ENCODE data around the gene FAM219B. TPM values are rescaled to one million over a fixed set of nuclear protein-coding genes. Genes with fewer than 3 reads are reported as not detected.

FAM219B gene
- total RNA-seq, 4 donors from 2014 or later: 32.9 to 343 (median 86.5) TPM

DNA sequence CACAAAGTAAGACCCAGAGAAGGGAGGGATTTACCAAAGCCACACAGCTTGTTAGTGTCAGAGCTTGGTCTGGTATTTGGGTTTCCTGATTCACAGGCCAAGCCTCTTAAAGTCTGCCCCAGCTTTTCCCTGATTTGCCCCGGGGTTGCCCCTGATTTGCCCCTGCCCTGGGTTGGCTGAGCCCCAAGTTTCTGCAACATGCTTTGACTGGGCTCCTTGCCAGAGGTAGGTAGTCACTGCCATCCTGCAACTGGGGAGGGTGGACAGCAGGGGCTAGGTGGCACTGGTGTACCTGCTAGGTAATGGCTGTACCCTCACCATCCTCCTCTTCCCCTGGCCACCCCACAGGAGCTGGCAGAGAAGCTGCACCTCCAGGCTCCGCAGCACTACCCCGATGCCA is 14.3 kb downstream of the FAM219B start:
- TF ChIP-seq, protein P1, sequence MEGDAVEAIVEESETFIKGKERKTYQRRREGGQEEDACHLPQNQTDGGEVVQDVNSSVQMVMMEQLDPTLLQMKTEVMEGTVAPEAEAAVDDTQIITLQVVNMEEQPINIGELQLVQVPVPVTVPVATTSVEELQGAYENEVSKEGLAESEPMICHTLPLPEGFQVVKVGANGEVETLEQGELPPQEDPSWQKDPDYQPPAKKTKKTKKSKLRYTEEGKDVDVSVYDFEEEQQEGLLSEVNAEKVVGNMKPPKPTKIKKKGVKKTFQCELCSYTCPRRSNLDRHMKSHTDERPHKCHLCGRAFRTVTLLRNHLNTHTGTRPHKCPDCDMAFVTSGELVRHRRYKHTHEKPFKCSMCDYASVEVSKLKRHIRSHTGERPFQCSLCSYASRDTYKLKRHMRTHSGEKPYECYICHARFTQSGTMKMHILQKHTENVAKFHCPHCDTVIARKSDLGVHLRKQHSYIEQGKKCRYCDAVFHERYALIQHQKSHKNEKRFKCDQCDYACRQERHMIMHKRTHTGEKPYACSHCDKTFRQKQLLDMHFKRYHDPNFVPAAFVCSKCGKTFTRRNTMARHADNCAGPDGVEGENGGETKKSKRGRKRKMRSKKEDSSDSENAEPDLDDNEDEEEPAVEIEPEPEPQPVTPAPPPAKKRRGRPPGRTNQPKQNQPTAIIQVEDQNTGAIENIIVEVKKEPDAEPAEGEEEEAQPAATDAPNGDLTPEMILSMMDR (IDR thresholded peaks at IDR 0.05): no peak
- no peak for TF ChIP-seq POLR2A (IDR thresholded peaks at IDR 0.05)
- H3K27ac ChIP-seq: no peak overlapping the region
- DNase-seq: no peak
- no peaks in the 10 kb centered on the region for H3K9me3 ChIP-seq
- no peaks in the 10 kb centered on the region for H3K27me3 ChIP-seq
- H3K36me3 ChIP-seq: no peaks in the 10 kb centered on the region
- intact Hi-C loops (cut with DNase I; ENCODE audit: low total_unique reads): no loop called here
- H3K4me1 ChIP-seq: peaks cover 0 to 11% of the 10 kb centered on the region in 2 donors
- H3K4me3 ChIP-seq: no peak overlapping the region

DNA sequence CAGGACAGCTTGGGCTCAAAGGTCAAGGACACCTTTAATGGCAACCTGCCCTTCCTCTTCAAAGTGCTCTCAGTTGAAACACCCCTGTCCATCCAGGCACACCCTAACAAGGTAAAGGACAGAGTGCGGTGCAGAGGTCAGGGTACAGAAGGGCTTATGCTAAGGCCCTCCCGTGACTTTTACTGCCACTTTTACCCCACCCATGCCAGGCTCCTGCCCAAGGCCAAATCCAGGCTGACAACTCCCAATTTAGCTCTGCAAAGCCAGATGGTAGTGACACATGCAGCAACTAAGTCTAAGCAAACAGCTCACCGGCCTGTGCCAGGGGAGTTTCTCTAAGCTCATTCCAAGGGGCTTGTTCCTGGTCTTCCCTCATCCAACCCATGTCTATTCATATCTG is 15.2 kb downstream of the FAM219B start:
- H3K27ac ChIP-seq: no peak overlapping the region
- no peak overlapping the region for H3K4me3 ChIP-seq
- H3K9me3 ChIP-seq: no peaks in the 10 kb centered on the region
- peaks cover 0 to 11% of the 10 kb centered on the region in 2 donors for H3K4me1 ChIP-seq
- H3K27me3 ChIP-seq: no peaks in the 10 kb centered on the region
- H3K36me3 ChIP-seq: no peaks in the 10 kb centered on the region
- DNase-seq: no peak
- no peak for TF ChIP-seq POLR2A (IDR thresholded peaks at IDR 0.05)
- TF ChIP-seq, protein P1 (IDR thresholded peaks at IDR 0.05): no peak
- intact Hi-C loops (cut with DNase I; ENCODE audit: low total_unique reads): no loop called here

DNA sequence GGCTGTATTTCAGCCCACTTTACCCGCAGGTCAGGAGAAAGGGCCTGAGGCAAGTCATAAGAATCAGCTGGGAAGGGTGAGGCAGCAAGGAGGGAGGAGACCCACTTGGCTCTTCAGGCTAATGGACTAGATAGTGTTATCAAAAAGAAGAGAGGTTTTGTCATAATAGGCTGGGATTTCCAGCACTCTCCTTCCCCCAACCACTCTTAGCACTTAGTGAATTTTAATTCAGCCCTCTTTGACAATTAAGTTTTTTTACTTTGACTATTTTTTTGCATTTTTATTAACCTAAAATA is 16.0 kb downstream of the FAM219B start:
- Histone ChIP-seq H3K36me3 (no peaks in the 10 kb centered on the region), H3K4me3 (peak overlapping the region; percentile 83 to 87), H3K4me1 (peaks cover 0 to 11% of the 10 kb centered on the region in 2 donors), H3K27ac (peak overlapping the region; percentile 81 to 85), H3K9me3 (no peaks in the 10 kb centered on the region), H3K27me3 (no peaks in the 10 kb centered on the region)
- TF ChIP-seq POLR2A (IDR thresholded peaks at IDR 0.05): no peak
- TF ChIP-seq, protein P1 (IDR thresholded peaks at IDR 0.05): no peak
- intact Hi-C loops (cut with DNase I; ENCODE audit: low total_unique reads): no loop called here
- no peak for DNase-seq

DNA sequence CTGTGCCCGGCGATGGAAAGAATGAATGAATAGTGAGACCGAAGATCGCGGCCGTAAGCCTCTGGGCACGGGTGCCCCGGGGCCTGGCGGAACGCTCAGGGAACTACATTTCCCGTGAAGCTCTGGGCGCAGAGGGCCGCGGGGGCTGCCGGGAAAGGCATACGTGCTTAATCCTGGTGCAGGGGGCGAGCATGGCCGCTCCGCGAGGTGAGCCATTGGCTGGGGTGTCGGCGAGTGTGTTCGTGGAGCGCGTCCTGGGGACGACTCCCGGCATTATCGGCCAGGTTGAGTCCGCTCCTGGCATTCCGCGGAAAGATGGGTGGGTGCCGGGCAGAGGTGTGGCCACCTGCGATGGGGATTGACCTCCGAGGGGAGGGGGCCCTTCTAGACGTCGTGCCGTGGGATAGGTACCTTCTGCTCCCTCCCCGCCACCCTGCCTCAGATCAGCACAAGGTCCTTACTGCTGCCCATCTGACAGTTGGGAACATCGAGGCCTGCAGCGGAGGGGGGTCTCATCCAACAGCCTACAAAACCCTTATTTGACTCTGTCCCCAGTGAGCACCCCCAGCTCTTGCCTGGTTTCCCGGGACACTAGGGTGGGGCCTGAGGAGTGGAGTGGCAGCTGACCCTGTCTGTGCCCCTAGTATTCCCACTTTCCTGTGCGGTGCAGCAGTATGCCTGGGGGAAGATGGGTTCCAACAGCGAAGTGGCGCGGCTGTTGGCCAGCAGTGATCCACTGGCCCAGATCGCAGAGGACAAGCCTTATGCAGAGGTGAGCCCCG is 16.6 kb downstream of the FAM219B start, which contains the start of gene MPI:
MPI (plus strand) TSS at position 160 of the 782 bp plus-strand sequence; CDS start at position 192, 32 bp downstream.
- H3K4me1 ChIP-seq: peaks cover 0 to 11% of the 10 kb centered on the region in 2 donors
- H3K36me3 ChIP-seq: no peaks in the 10 kb centered on the region
- peak within 1 kb of the TSS; percentile 81 to 85 for H3K27ac ChIP-seq
- peak in 1 of 2 donors; percentile 63 for TF ChIP-seq POLR2A (IDR thresholded peaks at IDR 0.05)
- TF ChIP-seq, protein P1 (IDR thresholded peaks at IDR 0.05): peak in 1 of 4 experiments; percentile 41
- DNase-seq: peak; percentile 78 to 81
- peak within 1 kb of the TSS; percentile 83 to 87 for H3K4me3 ChIP-seq
- intact Hi-C loops (cut with DNase I; ENCODE audit: low total_unique reads): no loop called here
- no peaks in the 10 kb centered on the region for H3K9me3 ChIP-seq
- no peaks in the 10 kb centered on the region for H3K27me3 ChIP-seq

DNA sequence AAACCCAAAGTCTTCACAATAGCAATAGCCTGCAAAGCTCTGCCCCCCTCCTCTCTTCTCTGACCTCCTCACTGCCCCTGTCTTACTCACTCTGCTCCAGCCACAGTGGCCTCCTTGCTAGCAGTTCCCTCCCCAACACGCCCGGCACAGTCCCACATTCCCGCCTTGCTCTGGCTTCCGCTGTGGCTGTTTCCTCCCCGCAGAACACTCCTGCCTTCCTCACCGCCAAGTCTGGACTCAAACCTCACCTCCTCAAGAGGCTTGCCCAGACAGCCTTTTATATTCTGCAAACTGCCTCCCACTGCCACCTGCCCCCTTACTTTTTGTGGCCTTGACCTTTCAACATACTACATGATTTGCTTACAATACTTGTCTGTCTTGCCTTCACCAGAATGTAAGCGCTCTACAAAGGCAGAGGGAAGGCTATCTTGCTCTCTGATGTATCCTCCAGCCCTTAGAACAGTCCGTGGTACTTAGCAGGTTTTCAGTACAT is 17.2 kb downstream of the FAM219B start:
- H3K4me1 ChIP-seq: peaks cover 0 to 11% of the 10 kb centered on the region in 2 donors
- no peaks in the 10 kb centered on the region for H3K27me3 ChIP-seq
- intact Hi-C loops (cut with DNase I; ENCODE audit: low total_unique reads): no loop called here
- peak overlapping the region; percentile 83 to 87 for H3K4me3 ChIP-seq
- H3K9me3 ChIP-seq: no peaks in the 10 kb centered on the region
- no peaks in the 10 kb centered on the region for H3K36me3 ChIP-seq
- peak in 1 of 2 donors; percentile 39 for DNase-seq
- TF ChIP-seq POLR2A (IDR thresholded peaks at IDR 0.05): no peak
- TF ChIP-seq, protein P1 (IDR thresholded peaks at IDR 0.05): no peak
- H3K27ac ChIP-seq: peak overlapping the region; percentile 81 to 85

Data from uterus (tissue), 4 donors.